GM19043 (cell line): Measurements from ENCODE around the gene HMGN1.
"Not testable (repeated sequence)": the region's sequence is repeated elsewhere in the genome, so short reads cannot be mapped to it uniquely, and the experiment has no call there.

Experiments used
- ATAC-seq: cut with Tn5 transposase; IDR thresholded peaks from one replicate; pipeline ENCODE4 v1.9.1; 2021; ENCODE audit warnings: low read depth; ENCODE audit not compliant: unreplicated experiment

HMGN1 gene

GRCh38 chr21:39369896-39370288, 21.0 kb upstream of the HMGN1 start:
- not testable (repeated sequence) for ATAC-seq

GRCh38 chr21:39367783-39368182, 18.9 kb upstream of the HMGN1 start:
- no peak for ATAC-seq

DNA sequence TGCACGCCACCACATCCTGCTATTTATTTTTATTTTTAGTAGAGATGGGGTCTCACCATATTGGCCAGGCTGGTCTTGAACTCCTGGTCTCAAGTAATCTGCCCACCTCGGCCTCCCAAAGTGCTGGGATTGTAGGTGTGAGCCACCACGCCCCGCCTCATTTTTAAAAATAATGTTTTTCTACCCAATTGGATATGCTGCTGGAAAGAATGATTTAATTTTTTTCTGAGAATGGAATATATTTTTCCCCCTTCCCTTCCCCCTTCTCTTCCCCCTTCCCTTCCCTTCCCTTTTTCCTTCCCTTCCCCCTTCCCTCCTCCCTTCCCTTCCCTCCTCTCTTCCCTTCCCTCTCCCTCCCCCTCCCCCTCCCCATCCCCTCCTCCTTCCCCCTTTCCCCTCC, 17.7 kb upstream of the HMGN1 start:
- no peak for ATAC-seq

- ATAC-seq: no peak
These were observed 16.1 kb upstream of the HMGN1 start for GRCh38 chr21:39364949-39365348.

GRCh38 chr21:39363607-39364555, 15.0 kb upstream of the HMGN1 start:
- ATAC-seq: no peak

GRCh38 chr21:39362733-39363132, 13.8 kb upstream of the HMGN1 start:
- no peak for ATAC-seq

- ATAC-seq: no peak
These were observed 10.5 kb upstream of the HMGN1 start for GRCh38 chr21:39359382-39359781.

DNA sequence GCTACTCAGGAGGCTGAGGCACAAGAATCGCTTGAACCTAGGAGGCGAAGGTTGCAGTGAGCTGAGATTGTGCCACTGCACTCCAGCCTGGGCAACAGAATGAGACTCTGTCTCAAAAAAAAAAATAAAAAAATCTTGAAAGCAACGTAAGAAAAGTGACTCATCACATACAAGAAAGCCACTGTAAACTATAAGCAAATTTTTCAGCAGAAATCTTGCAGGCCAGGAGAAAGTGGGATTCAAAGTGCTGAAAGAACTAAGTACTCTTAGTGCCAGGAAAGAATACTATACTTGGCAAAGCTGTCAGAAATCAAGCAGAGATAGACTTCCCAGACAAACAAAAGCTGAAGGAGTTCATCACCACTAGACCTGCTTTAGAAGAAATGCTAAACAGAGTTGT, 4.4 kb upstream of the HMGN1 start:
- no peak for ATAC-seq

DNA sequence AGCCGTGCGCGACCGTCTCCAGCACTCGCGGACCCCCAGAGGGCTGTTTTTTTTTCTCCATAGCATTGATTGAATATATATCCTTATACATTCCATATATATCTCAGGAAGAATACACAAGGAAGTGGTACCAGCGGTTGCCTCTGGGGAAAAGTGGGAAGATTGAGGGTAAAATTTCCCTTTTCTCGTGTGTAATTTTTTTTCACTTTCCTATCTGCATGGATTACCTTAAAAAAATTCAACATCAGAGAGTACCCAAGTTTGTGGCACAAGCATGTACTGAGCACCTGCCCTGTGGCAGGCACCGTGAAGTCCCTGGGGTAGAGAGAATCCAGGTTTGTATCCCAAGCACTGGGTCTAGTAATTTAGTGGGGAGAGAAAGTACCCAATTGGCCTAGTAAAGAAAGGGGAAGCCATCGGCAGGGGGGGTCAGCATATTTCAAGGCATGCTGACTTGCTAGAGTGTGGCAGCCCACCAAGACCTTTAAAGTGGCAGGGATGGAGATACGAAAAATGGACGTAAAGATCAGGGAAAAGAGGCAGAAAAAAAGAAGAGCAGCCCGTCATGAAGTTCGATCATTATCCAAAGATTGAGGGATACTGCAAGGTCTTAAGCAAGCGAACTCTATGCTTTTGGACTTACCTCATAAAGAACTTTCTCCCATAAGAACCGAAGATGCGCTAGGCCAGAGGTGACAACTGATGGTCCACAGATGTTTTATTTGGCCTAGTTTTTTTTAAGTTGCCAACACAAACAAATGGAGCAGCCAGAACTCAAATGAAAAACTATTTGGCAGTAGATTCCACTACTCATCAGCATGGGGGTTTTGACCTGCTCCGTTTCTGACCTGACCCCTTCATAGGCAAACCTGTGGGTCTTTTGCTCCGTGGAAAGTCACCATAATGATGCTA, 1.5 kb upstream of the HMGN1 start:
- ATAC-seq: no peak

DNA sequence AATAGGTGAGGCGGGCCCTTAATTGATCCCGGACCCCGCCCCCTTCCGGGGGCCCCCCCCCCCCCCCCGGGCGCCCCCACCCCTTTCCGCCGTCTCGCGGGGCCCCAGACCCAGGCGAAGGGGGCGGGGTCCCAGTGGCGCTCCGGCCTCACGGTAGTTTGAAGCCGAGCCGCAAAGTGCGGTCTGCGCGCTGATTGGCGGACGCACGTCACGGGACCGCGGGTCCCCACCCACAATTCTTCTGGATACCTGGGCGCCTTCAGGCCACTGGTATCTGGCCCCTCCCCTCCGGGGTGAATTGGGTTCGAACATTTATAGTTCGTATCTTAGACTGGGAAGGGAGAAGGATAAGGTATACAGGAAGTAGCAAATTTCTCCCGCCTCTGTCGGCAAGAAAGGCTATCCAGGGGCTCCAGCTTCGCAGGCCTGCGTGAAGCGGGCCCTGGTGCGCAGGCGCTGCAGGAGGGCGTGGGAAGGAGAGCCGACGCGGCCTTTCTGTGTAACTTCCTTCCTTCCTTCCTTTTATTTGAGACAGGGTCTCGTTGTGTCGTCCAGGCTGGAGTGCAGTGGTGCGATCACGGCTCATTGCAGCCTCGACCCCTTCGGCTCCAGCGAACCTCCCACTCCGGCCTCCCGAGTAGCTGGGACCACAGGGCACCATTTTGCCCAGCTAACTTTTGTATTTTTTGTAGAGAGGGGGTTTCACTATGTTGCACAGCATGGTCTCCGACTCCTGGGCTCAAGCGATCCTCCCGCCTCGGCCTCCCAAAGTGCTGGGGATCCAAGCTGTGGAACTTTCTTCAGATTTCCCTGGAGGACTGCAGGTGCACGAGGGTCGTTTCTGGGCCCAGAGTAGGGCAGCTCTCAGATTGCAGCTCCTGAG, 564 bp upstream of the HMGN1 start:
- ATAC-seq: peak; percentile 88

DNA sequence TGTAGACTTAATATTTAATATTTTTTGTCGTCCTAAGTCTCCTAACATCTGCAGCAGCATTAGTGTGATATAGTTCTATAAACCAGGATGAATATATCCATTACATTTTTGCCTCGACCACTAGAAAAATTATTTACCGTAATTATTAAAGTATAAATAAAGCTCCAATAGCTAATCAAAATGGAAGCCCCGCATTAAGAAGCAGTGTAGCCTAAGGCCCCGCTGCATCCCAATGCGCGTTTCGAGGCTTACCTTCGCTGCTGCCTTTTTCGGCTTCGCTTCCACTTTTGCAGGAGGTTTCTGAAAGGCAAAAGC, 891 bp downstream of the HMGN1 start:
- ATAC-seq: no peak

DNA sequence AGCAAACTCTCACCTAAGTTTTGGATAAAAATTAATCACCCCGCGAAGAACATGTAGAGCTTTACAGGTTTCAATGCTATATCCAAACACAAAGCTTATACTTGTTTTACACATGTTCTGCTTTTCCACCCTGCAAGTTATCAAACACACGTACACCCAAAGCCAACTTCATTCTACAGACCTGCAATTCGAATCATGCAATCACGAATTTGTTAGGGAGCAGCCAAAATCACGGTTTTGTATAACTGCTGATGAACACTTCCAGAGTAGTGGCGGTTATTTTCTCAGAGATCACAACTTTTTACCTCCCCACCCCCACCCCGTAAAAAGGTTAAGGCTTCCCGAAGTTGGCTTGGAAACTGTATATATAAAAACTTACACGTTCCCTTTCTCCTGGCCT, 1.4 kb downstream of the HMGN1 start:
- no peak for ATAC-seq

DNA sequence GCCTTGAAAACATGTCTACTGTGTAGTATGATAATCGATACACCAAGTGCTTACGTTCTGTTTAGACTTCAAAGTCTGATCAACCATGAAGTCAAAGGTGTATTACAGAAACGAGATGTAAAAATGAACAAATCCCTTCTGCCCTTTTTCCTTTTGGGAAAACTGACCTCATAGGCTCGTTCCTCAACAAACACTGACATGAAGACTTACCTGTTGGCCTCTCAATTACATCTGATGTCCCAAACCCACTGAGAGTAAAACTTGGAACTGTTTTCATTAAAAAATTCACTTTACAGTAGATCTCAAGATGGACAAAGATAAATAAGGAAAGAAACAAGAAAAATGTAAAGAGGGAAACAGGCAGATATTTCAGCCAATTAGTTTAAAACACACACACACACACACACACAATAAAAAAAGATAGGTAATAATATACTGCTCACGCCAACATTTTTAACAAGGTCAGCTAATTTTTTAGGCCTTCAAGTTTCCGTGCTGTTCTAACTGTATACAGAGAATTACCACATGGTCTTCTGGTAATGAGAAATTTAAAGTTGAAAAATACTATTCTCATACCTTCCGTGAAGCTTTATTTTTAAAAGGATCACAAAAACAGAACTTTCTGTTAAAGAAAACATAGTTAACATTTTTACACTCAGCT, 2.1 kb downstream of the HMGN1 start:
- ATAC-seq: no peak

DNA sequence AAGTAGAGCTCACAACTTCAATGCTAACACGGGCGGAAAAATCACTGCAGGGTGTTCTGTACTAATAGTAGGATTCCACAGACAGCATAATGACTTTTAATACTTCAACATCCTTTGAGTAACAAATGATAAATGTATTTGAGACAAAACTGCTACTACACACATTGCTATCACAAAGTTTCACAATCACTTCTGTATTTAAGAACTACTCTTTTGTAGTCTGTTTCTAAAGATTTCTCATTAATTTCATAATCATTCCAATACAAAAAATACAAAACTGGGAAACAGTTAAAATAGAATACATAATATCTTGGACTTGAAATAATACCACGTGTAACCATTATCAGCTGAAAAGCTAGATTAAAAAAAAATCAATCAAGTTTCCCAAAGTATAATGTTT, 2.7 kb downstream of the HMGN1 start:
- ATAC-seq: no peak

- no peak for ATAC-seq
These were observed 3.4 kb downstream of the HMGN1 start for GRCh38 chr21:39345440-39345839.

DNA sequence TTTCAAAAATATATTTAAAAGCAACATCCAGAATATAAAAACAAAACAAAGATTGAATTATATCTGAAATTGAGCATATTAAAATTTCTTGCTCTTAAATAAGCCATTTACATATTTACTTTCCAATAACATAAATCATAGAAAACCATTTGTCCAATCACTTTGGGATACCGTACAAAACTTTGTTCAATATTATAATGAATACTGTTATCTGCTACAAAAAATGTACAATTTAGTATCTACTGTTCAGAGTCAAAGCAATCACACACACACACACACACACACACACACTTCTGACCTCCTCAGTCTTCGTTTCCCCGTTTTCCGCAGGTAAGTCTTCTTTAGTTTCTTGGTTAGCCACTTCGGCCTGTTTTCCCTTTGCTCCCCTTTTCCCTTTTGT, 4.0 kb downstream of the HMGN1 start:
- no peak for ATAC-seq

DNA sequence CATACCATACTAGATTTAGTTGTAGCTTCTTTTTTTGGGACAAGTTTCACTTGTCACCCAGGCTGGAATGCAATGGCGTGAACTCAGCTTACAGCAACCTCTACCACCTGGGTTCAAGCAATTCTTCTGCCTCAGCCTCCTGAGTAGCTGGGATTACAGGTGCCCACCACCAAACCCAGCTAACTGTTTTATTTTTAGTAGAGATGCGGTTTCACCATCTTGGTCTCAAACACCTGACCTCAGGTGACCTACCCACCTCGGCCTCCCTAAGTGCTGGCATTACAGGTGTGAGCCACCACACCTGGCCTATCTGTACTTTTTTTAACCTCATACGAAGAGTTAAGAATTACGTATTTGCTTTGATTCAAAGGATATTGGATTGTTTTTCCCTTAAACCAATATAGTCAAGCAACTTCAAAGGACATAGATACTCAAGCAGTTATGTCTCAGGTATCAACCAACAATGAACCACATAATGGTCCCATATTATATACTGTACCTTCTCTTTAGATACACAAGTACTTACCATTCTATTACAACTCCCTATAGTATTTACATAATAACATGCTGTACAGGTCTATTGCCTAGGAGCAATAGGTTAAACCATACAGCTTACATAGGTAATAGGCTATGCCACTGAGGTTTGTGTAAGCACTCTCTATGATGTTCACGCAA, 7.5 kb downstream of the HMGN1 start:
- ATAC-seq: no peak

DNA sequence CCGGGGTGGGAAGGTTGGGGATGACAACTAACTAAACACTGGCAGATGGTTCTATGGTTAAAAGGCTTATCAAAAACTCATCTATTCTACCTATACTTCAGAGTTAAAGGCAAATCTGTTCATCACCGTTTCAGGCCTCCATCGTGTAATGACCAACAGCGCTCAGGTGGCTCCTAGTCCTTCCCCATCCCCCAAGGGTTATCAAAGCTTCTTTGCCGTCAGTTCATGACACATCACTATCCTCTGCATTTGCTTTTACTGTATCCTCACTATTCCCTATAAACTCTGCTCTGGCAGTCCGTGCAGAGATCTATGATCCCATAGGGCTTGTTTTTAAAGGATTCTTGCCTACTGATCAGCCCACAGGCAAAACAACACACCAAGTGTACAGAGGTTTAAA, 8.2 kb downstream of the HMGN1 start:
- no peak for ATAC-seq

GRCh38 chr21:39339231-39339630, 9.7 kb downstream of the HMGN1 start:
- ATAC-seq: no peak
